Dermis blood vessel endothelial cell (primary cell): Measurements from ENCODE around the gene ZNF714. TPM values are rescaled to one million over a fixed set of nuclear protein-coding genes. Genes with fewer than 3 reads are reported as not detected.

Experiments
- DNase-seq: peaks from one replicate; pipeline ENCODE4 v3.0.0; 2010
- total RNA-seq: library from RNA; depleted of rRNA; stranded (reverse); fragments of >200 nt; gene quantifications from 2 replicates; pipeline ENCODE4 v1.2.3, GENCODE V29; 2014

ZNF714 gene
- 10.7 and 13.6 TPM in 2 replicates for total RNA-seq

- peak; percentile 93 for DNase-seq
These were observed at the start of gene ZNF714 for GRCh38 chr19:21082011-21082975. Gene ZNF714, plus strand, starts transcription at chr19:21082203. Its CDS starts 16,066 bp downstream, at chr19:21098269.

GRCh38 chr19:21045028-21045427 is 37.0 kb upstream of the ZNF714 start:
- DNase-seq = no peak

GRCh38 chr19:21046489-21046888 is 35.5 kb upstream of the ZNF714 start:
- no peak for DNase-seq

- DNase-seq = no peak
These were observed 34.3 kb upstream of the ZNF714 start for GRCh38 chr19:21047716-21048115.

GRCh38 chr19:21052902-21053301 is 29.1 kb upstream of the ZNF714 start:
- no peak for DNase-seq

- no peak for DNase-seq
These were observed 16.7 kb upstream of the ZNF714 start for GRCh38 chr19:21065336-21065735.

GRCh38 chr19:21084343-21084742 is 2.3 kb downstream of the ZNF714 start:
- peak; percentile 2 for DNase-seq

GRCh38 chr19:21087871-21088270 is 5.9 kb downstream of the ZNF714 start:
- DNase-seq = no peak

- DNase-seq = no peak
These were observed 10.1 kb downstream of the ZNF714 start for GRCh38 chr19:21092109-21092508.

- no peak for DNase-seq
These were observed 12.5 kb downstream of the ZNF714 start for GRCh38 chr19:21094347-21095025.

- DNase-seq = no peak
These were observed 16.3 kb downstream of the ZNF714 start for GRCh38 chr19:21098291-21098690.

GRCh38 chr19:21101521-21102242 is 19.7 kb downstream of the ZNF714 start:
- peak; percentile 15 for DNase-seq

- no peak for DNase-seq
These were observed 27.1 kb downstream of the ZNF714 start for GRCh38 chr19:21109116-21109515.

GRCh38 chr19:21110183-21110582 is 28.2 kb downstream of the ZNF714 start:
- no peak for DNase-seq

- no peak for DNase-seq
These were observed 33.4 kb downstream of the ZNF714 start for GRCh38 chr19:21115430-21115829.

GRCh38 chr19:21117041-21117907 is 35.3 kb downstream of the ZNF714 start:
- DNase-seq = no peak

- DNase-seq = no peak
These were observed 44.1 kb downstream of the ZNF714 start for GRCh38 chr19:21126078-21126477.

- no peak for DNase-seq
These were observed 45.0 kb downstream of the ZNF714 start for GRCh38 chr19:21127001-21127400.

- DNase-seq = no peak
These were observed 45.9 kb downstream of the ZNF714 start for GRCh38 chr19:21127898-21128297.

- DNase-seq = no peak
These were observed 47.1 kb downstream of the ZNF714 start for GRCh38 chr19:21128901-21129698.

- DNase-seq = no peak
These were observed 48.2 kb downstream of the ZNF714 start for GRCh38 chr19:21130097-21130775.
